Loucy (cell line): ENCODE results near the gene RALGPS2.

Experiments used
- CTCF ChIP-seq: fragments of 200-600 bp; sonication (generic); conservative IDR thresholded peaks from 2 replicates; pipeline ENCODE4 v1.5.1; 2014; ENCODE audit warnings: mild to moderate bottlenecking, antibody characterized with exemption, low read length
- EZH2phosphoT487 ChIP-seq: fragments of 200-600 bp; IDR thresholded peaks from 2 replicates; pipeline ENCODE4 v1.6.1; 2018; ENCODE audit warnings: antibody characterized with exemption, mild to moderate bottlenecking, moderate library complexity, borderline replicate concordance

DNA sequence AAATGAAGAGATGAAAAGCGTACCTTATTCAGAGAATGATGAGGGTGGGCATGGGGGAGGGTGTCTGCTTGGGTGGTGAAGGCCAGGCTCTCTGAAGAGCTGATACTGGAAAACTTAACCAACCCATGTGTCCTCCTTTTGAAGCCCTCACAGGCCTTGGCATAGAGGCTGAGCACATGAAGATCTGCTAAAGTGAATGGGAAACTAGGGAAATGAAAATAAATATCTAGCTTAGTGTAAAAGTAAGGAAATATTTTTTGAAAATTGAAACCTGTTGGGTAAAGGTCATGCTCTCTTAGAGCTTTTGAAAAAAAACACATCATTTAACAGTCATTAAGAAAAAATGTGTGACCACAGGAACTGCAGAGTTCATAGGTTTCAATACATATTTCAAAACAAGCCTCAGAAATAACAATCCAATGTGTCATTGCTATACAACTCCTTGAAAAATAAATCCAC is 40.5 kb upstream of the RALGPS2 start:
- TF ChIP-seq CTCF (no peak), EZH2phosphoT487 (no peak)
